ENCODE results near the gene SDK1.

The SDK1 gene

GRCh38 chr7:4014346-4015050, 713.4 kb downstream of the SDK1 start:
- TF ChIP-seq NFRKB (IDR thresholded peaks at IDR 0.05) (no peak), SUZ12 (IDR thresholded peaks at IDR 0.05) (no peak), FOXK2 (IDR thresholded peaks at IDR 0.05) (no peak), FOXM1 (IDR thresholded peaks at IDR 0.05; ENCODE audit: borderline replicate concordance) (no peak), LEF1 (IDR thresholded peaks at IDR 0.05; ENCODE audit: borderline replicate concordance) (no peak), BHLHE40 (IDR thresholded peaks at IDR 0.05; ENCODE audit: borderline replicate concordance) (no peak), FOXA1 (IDR thresholded peaks at IDR 0.05) (no peak), CTBP1 (IDR thresholded peaks at IDR 0.05; ENCODE audit: borderline replicate concordance) (no peak), SP1 (IDR thresholded peaks at IDR 0.05) (no peak), PKNOX1 (IDR thresholded peaks at IDR 0.05) (no peak), L3MBTL2 (conservative IDR thresholded peaks at IDR 0.05) (no peak), ELF4 (IDR thresholded peaks at IDR 0.05) (no peak)
- POLR2A ChIA-PET: no interaction called here
- CTCF ChIA-PET: no interaction called here
- no peak for DNase-seq (ENCODE audit: extremely low spot score)

GRCh38 chr7:4015371-4015770, 714.3 kb downstream of the SDK1 start:
- CTCF ChIA-PET: no interaction called here
- no peak for DNase-seq (ENCODE audit: extremely low spot score)
- POLR2A ChIA-PET: no interaction called here
- TF ChIP-seq L3MBTL2 (conservative IDR thresholded peaks at IDR 0.05) (no peak), ARNT (IDR thresholded peaks at IDR 0.05) (no peak), HDGF (IDR thresholded peaks at IDR 0.05; ENCODE audit: borderline replicate concordance) (no peak), FOXM1 (IDR thresholded peaks at IDR 0.05; ENCODE audit: borderline replicate concordance) (no peak), SP1 (IDR thresholded peaks at IDR 0.05) (no peak), ELF4 (IDR thresholded peaks at IDR 0.05) (no peak)

- ChIA-PET POLR2A (no interaction called here), CTCF (no interaction called here)
- TF ChIP-seq FOXK2 (IDR thresholded peaks at IDR 0.05) (no peak), BHLHE40 (IDR thresholded peaks at IDR 0.05; ENCODE audit: borderline replicate concordance) (no peak), NFRKB (IDR thresholded peaks at IDR 0.05) (no peak), ELF4 (IDR thresholded peaks at IDR 0.05) (no peak), HDGF (IDR thresholded peaks at IDR 0.05; ENCODE audit: borderline replicate concordance) (no peak), SP1 (IDR thresholded peaks at IDR 0.05) (no peak), ZNF384 (IDR thresholded peaks at IDR 0.05) (no peak), SUZ12 (IDR thresholded peaks at IDR 0.05) (no peak), L3MBTL2 (conservative IDR thresholded peaks at IDR 0.05) (no peak), LEF1 (IDR thresholded peaks at IDR 0.05; ENCODE audit: borderline replicate concordance) (no peak), ARNT (IDR thresholded peaks at IDR 0.05) (no peak), PKNOX1 (IDR thresholded peaks at IDR 0.05) (no peak), FOXM1 (IDR thresholded peaks at IDR 0.05; ENCODE audit: borderline replicate concordance) (no peak), FOXA1 (IDR thresholded peaks at IDR 0.05) (no peak)
- DNase-seq (ENCODE audit: extremely low spot score): no peak
Observed at GRCh38 chr7:4015996-4016395, 714.9 kb downstream of the SDK1 start.

GRCh38 chr7:4017081-4017480, 716.0 kb downstream of the SDK1 start:
- ChIA-PET POLR2A (no interaction called here), CTCF (no interaction called here)
- DNase-seq (ENCODE audit: extremely low spot score): no peak
- TF ChIP-seq BHLHE40 (IDR thresholded peaks at IDR 0.05; ENCODE audit: borderline replicate concordance) (no peak), SUZ12 (IDR thresholded peaks at IDR 0.05) (no peak), TARDBP (IDR thresholded peaks at IDR 0.05) (no peak), FOXK2 (IDR thresholded peaks at IDR 0.05) (no peak), CTBP1 (IDR thresholded peaks at IDR 0.05; ENCODE audit: borderline replicate concordance) (no peak), HDGF (IDR thresholded peaks at IDR 0.05; ENCODE audit: borderline replicate concordance) (no peak)

DNA sequence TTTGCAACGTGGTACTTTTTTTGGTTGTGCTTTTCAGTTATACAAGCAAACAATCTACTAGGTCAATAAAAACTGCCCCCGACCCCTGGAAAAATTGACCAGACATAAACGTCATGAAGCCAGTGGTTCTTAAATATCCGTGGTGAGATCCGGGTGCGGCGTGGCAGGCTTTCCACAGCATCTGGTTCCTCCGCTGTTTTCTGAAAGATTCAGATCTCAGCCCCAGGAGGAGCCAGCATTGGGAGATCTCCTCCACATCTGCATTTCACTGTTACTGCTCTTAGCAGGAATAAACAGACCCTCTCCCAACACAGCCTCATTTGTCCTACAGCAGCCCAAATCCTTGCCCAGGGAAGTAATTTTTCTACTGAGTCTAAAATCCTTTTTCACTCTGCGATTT, 716.7 kb downstream of the SDK1 start:
- no peak for TF ChIP-seq SUZ12 (IDR thresholded peaks at IDR 0.05)
- TF ChIP-seq HDGF (IDR thresholded peaks at IDR 0.05; ENCODE audit: borderline replicate concordance): no peak
- TF ChIP-seq ELF4 (IDR thresholded peaks at IDR 0.05): no peak
- no peak for TF ChIP-seq LEF1 (IDR thresholded peaks at IDR 0.05; ENCODE audit: borderline replicate concordance)
- no peak for TF ChIP-seq ARNT (IDR thresholded peaks at IDR 0.05)
- TF ChIP-seq FOXA1 (IDR thresholded peaks at IDR 0.05): no peak
- TF ChIP-seq FOXM1 (IDR thresholded peaks at IDR 0.05; ENCODE audit: borderline replicate concordance): no peak
- no peak for TF ChIP-seq BHLHE40 (IDR thresholded peaks at IDR 0.05; ENCODE audit: borderline replicate concordance)
- TF ChIP-seq PKNOX1 (IDR thresholded peaks at IDR 0.05): no peak
- TF ChIP-seq FOXK2 (IDR thresholded peaks at IDR 0.05): no peak
- no peak for TF ChIP-seq ZNF384 (IDR thresholded peaks at IDR 0.05)
- no peak for TF ChIP-seq CTBP1 (IDR thresholded peaks at IDR 0.05; ENCODE audit: borderline replicate concordance)
- no peak for TF ChIP-seq L3MBTL2 (conservative IDR thresholded peaks at IDR 0.05)
- no peak for TF ChIP-seq SP1 (IDR thresholded peaks at IDR 0.05)
- no peak for TF ChIP-seq TARDBP (IDR thresholded peaks at IDR 0.05)
- TF ChIP-seq NFRKB (IDR thresholded peaks at IDR 0.05): no peak
- no peak for DNase-seq (ENCODE audit: extremely low spot score)
- ChIA-PET CTCF (no interaction called here), POLR2A (no interaction called here)

GRCh38 chr7:4018601-4019316, 717.7 kb downstream of the SDK1 start:
- CTCF ChIA-PET: no interaction called here

More at GRCh38 chr7:4018601-4019316, 717.7 kb downstream of the SDK1 start:
- POLR2A ChIA-PET: no interaction called here
- TF ChIP-seq SP1 (IDR thresholded peaks at IDR 0.05) (no peak), FOXM1 (IDR thresholded peaks at IDR 0.05; ENCODE audit: borderline replicate concordance) (no peak), TARDBP (IDR thresholded peaks at IDR 0.05) (no peak), FOXA1 (IDR thresholded peaks at IDR 0.05) (no peak), LEF1 (IDR thresholded peaks at IDR 0.05; ENCODE audit: borderline replicate concordance) (no peak), HDGF (IDR thresholded peaks at IDR 0.05; ENCODE audit: borderline replicate concordance) (no peak), ZNF384 (IDR thresholded peaks at IDR 0.05) (no peak), CTBP1 (IDR thresholded peaks at IDR 0.05; ENCODE audit: borderline replicate concordance) (no peak), ARNT (IDR thresholded peaks at IDR 0.05) (no peak), ELF4 (IDR thresholded peaks at IDR 0.05) (no peak), FOXK2 (IDR thresholded peaks at IDR 0.05) (no peak), SUZ12 (IDR thresholded peaks at IDR 0.05) (no peak), PKNOX1 (IDR thresholded peaks at IDR 0.05) (no peak), L3MBTL2 (conservative IDR thresholded peaks at IDR 0.05) (no peak), NFRKB (IDR thresholded peaks at IDR 0.05) (no peak)
- no peak for DNase-seq (ENCODE audit: extremely low spot score)
